NCI-H2081 treated with DMSO at 0.1 percent for 48 hours (cell line): ENCODE data around the gene PCSK9.
A peak's percentile ranks its signal among the peaks of the same experiment; 100 is the strongest.
"Not testable (repeated sequence)": the region's sequence is repeated elsewhere in the genome, so short reads cannot be mapped to it uniquely, and the experiment has no call there.

Experiments used
- DNase-seq: peaks from one replicate; lab custom pipeline; 2025; lab: John Stamatoyannopoulos, UW

PCSK9 gene

GRCh38 chr1:55010194-55010886 lies 29.0 kb upstream of the PCSK9 start:
- DNase-seq = no peak

- no peak for DNase-seq
Measured at GRCh38 chr1:55010887-55011217, 28.5 kb upstream of the PCSK9 start.

- DNase-seq = no peak
Measured at GRCh38 chr1:55012661-55013060, 26.7 kb upstream of the PCSK9 start.

GRCh38 chr1:55015123-55015522 lies 24.2 kb upstream of the PCSK9 start:
- no peak for DNase-seq

GRCh38 chr1:55015731-55016620 lies 23.4 kb upstream of the PCSK9 start:
- no peak for DNase-seq

GRCh38 chr1:55018395-55018794 lies 21.0 kb upstream of the PCSK9 start:
- DNase-seq = no peak

GRCh38 chr1:55021942-55022546 lies 17.3 kb upstream of the PCSK9 start:
- DNase-seq = peak; percentile 67

GRCh38 chr1:55024163-55024562 lies 15.2 kb upstream of the PCSK9 start:
- not testable (repeated sequence) for DNase-seq

- not testable (repeated sequence) for DNase-seq
Measured at GRCh38 chr1:55026682-55027081, 12.7 kb upstream of the PCSK9 start.

- not testable (repeated sequence) for DNase-seq
Measured at GRCh38 chr1:55031098-55031497, 8.2 kb upstream of the PCSK9 start.

- no peak for DNase-seq
Measured at GRCh38 chr1:55033265-55033614, 6.1 kb upstream of the PCSK9 start.

GRCh38 chr1:55034476-55035133 lies 4.7 kb upstream of the PCSK9 start:
- DNase-seq = no peak

GRCh38 chr1:55035904-55036303 lies 3.4 kb upstream of the PCSK9 start:
- no peak for DNase-seq

- DNase-seq = no peak
Measured at GRCh38 chr1:55037733-55038551, 1.4 kb upstream of the PCSK9 start.

GRCh38 chr1:55038552-55038838 lies 853 bp upstream of the PCSK9 start:
- DNase-seq = no peak

- no peak for DNase-seq
Measured at GRCh38 chr1:55038974-55039341, 390 bp upstream of the PCSK9 start.

GRCh38 chr1:55040083-55040932 lies 960 bp downstream of the PCSK9 start:
- DNase-seq = no peak

- DNase-seq = no peak
Measured at GRCh38 chr1:55040933-55041494, 1.7 kb downstream of the PCSK9 start.

- no peak for DNase-seq
Measured at GRCh38 chr1:55041613-55042012, 2.3 kb downstream of the PCSK9 start.

- DNase-seq = no peak
Measured at GRCh38 chr1:55043011-55043410, 3.7 kb downstream of the PCSK9 start.

- DNase-seq = no peak
Measured at GRCh38 chr1:55043726-55044125, 4.4 kb downstream of the PCSK9 start.
